HepG2 (cell line): ENCODE results near the gene NOCT. TPM values are rescaled to one million over a fixed set of nuclear protein-coding genes. Genes with fewer than 3 reads are reported as not detected.

Source experiments
- FOSL1 ChIP-seq: sonication (generic); formaldehyde crosslinking; IDR thresholded peaks from 2 replicates; pipeline ENCODE4 v1.9.0; 2021; ENCODE audit warnings: missing genetic modification reagents, borderline replicate concordance
- FOXP1 ChIP-seq, 2 experiments: fragments of 450-650 bp in 1 of 2; IDR thresholded peaks; 2 replicates each; pipeline ENCODE4 v1.6.1; 2017 to 2018; ENCODE audit warnings: antibody characterized with exemption in 1 of 2
- HMGXB4 ChIP-seq, 2 experiments: sonication (generic) in 1 of 2; formaldehyde crosslinking in 1 of 2; IDR thresholded peaks; 2 replicates each; pipeline versions ENCODE4 v1.4.0 to v1.6.1; 2018 to 2020; ENCODE audit warnings: missing genetic modification reagents in 2 of 2, borderline replicate concordance in 1 of 2, low read depth in 1 of 2, mild to moderate bottlenecking in 1 of 2, missing biosample characterization in 1 of 2
- MLX ChIP-seq: IDR thresholded peaks from 2 replicates; pipeline ENCODE4 v1.6.1; 2016
- NFE2 ChIP-seq: sonication (generic); formaldehyde crosslinking; IDR thresholded peaks from 2 replicates; pipeline ENCODE4 v1.4.0; 2020; ENCODE audit warnings: missing genetic modification reagents
- NFYC ChIP-seq: IDR thresholded peaks from 2 replicates; pipeline ENCODE4 v1.6.1; 2016; ENCODE audit warnings: missing genetic modification reagents, missing compliant biosample characterization
- PRDM4 ChIP-seq: sonication (generic); formaldehyde crosslinking; IDR thresholded peaks from 2 replicates; pipeline ENCODE4 v1.9.0; 2021; ENCODE audit warnings: missing genetic modification reagents, borderline replicate concordance
- RFX1 ChIP-seq: fragments of 450-650 bp; IDR thresholded peaks from 2 replicates; pipeline ENCODE4 v1.6.1; 2017
- RFXANK ChIP-seq: IDR thresholded peaks from 2 replicates; pipeline ENCODE4 v1.6.1; 2016
- RFXAP ChIP-seq: sonication (generic); formaldehyde crosslinking; IDR thresholded peaks from 2 replicates; pipeline ENCODE4 v1.4.0; 2020; ENCODE audit warnings: missing genetic modification reagents, borderline replicate concordance
- THAP8 ChIP-seq: sonication (generic); formaldehyde crosslinking; IDR thresholded peaks from 2 replicates; pipeline ENCODE4 v1.5.1; 2020; ENCODE audit warnings: missing genetic modification reagents, mild to moderate bottlenecking, borderline replicate concordance
- THAP9 ChIP-seq: sonication (generic); formaldehyde crosslinking; IDR thresholded peaks from 2 replicates; pipeline ENCODE4; 2020; ENCODE audit warnings: missing genetic modification reagents, mild to moderate bottlenecking, borderline replicate concordance
- ZC3H13 ChIP-seq: sonication (generic); formaldehyde crosslinking; IDR thresholded peaks from 2 replicates; pipeline ENCODE4 v1.8.1; 2023; ENCODE audit warnings: mild to moderate bottlenecking, missing genetic modification reagents, moderate library complexity
- ZNF18 ChIP-seq: sonication (generic); formaldehyde crosslinking; IDR thresholded peaks from 2 replicates; pipeline ENCODE4 v1.8.0; 2022; ENCODE audit warnings: mild to moderate bottlenecking, missing genetic modification reagents; ENCODE audit not compliant: insufficient replicate concordance
- ZNF468 ChIP-seq: sonication (generic); formaldehyde crosslinking; IDR thresholded peaks from 2 replicates; pipeline ENCODE4 v1.8.0; 2022; ENCODE audit warnings: mild to moderate bottlenecking, moderate library complexity, missing genetic modification reagents
- ZNF530 ChIP-seq: sonication (generic); formaldehyde crosslinking; IDR thresholded peaks from 2 replicates; pipeline ENCODE4 v1.5.0; 2020; ENCODE audit warnings: low read depth, mild to moderate bottlenecking, missing genetic modification reagents
- ZNF549 ChIP-seq: sonication (generic); formaldehyde crosslinking; IDR thresholded peaks from 2 replicates; pipeline ENCODE4 v1.5.0; 2020; ENCODE audit warnings: missing genetic modification reagents
- ZNF75D ChIP-seq: sonication (generic); formaldehyde crosslinking; IDR thresholded peaks from 2 replicates; pipeline ENCODE4 v1.8.1; 2023; ENCODE audit warnings: missing genetic modification reagents, mild to moderate bottlenecking, borderline replicate concordance
- ZNF768 ChIP-seq: sonication (generic); formaldehyde crosslinking; IDR thresholded peaks from 2 replicates; pipeline ENCODE4 v1.4.0; 2020; ENCODE audit warnings: missing genetic modification reagents
- polyA plus RNA-seq, 8 experiments: library from polyadenylated mRNA; depleted of rRNA in 3 of 8; stranded (reverse) in 7 of 8; unstranded in 1 of 8; fragments of >200 nt; fragmentation: Illumina TruSeq in 4 of 8; extraction: Trizol in 4 of 8; gene quantifications; 2 replicates each; pipeline versions ENCODE4 v1.2.1 to v1.2.3, GENCODE V29; 2011 to 2016; ENCODE audit warnings: low read depth in 4 of 8, missing spikeins in 1 of 8, mixed read lengths in 1 of 8; ENCODE audit not compliant: insufficient read depth in 1 of 8
- total RNA-seq, 5 experiments: library from RNA; depleted of rRNA; stranded (reverse); fragments of >200 nt; fragmentation: Illumina TruSeq; extraction: Trizol; gene quantifications; 2 replicates each; pipeline ENCODE4 v1.2.3, GENCODE V29; 2016; ENCODE audit warnings: low read depth in 1 of 5

Gene NOCT
- total and polyA plus RNA-seq, 2 of the 13 experiments (the other 11 are each of a cell fraction or from before 2014, with no cell fraction given), result 3.6 to 13.1 TPM

GRCh38 chr4:139015269-139015947 lies at the start of gene NOCT (continued):
- TF ChIP-seq RFX1 (no peak), FOXP1 (IDR thresholded peaks at IDR 0.05) (no peak), FOXP1 (CRISPR knock-in tag; IDR thresholded peaks at IDR 0.05) (no peak), PRDM4 (no peak), ZNF468 (CRISPR knock-in tag) (no peak), ZNF75D (CRISPR knock-in tag) (no peak), ZNF768 (CRISPR knock-in tag) (peak; percentile 69; the same call in 1 of the 2 replicates), ZNF549 (no peak), ZC3H13 (CRISPR knock-in tag) (peak; percentile 71; the same call in 1 of the 2 replicates), MLX (peak; percentile 43; the same call in 1 of the 2 replicates), THAP9 (CRISPR knock-in tag) (no peak; the same call in 1 of the 2 replicates), RFXANK (peak; percentile 37; the same call in 1 of the 2 replicates), THAP8 (peak; percentile 92; the same call in 1 of the 2 replicates), NFE2 (CRISPR knock-in tag) (no peak), RFXAP (0 out of 2 replicates have a peak, but pooled peaks have one; percentile 41), FOSL1 (no peak), NFYC (no peak; the same call in 1 of the 2 replicates), ZNF18 (CRISPR knock-in tag) (no peak), ZNF530 (CRISPR knock-in tag) (no peak), HMGXB4 (CRISPR knock-in tag; IDR thresholded peaks at IDR 0.05; ENCODE audit: borderline replicate concordance in 1 of 2, low read depth in 1 of 2) (peak; percentile 58 to 84; a peak in 2 of 4 replicates)
